K562 (cell line): ENCODE data around the gene ARHGAP33. TPM values are rescaled to one million over a fixed set of nuclear protein-coding genes. Genes with fewer than 3 reads are reported as not detected.

Source experiments
- CEBPB ChIP-seq: fragments of 450-650 bp; IDR thresholded peaks from 2 replicates; pipeline ENCODE4 v1.6.1; 2016; ENCODE audit warnings: missing genetic modification characterization, missing compliant biosample characterization
- KAT8 ChIP-seq: fragments of 450-650 bp; IDR thresholded peaks from 2 replicates; pipeline ENCODE4 v1.6.1; 2016; ENCODE audit warnings: low read depth, mild to moderate bottlenecking
- NELFE ChIP-seq: IDR thresholded peaks from 2 replicates; pipeline ENCODE4 v1.6.1; 2011; ENCODE audit warnings: mild to moderate bottlenecking; ENCODE audit not compliant: insufficient read depth, insufficient read length
- NR3C1 ChIP-seq: sonication (generic); formaldehyde crosslinking; IDR thresholded peaks from 2 replicates; pipeline ENCODE4 v1.8.1; 2022; ENCODE audit warnings: missing genetic modification reagents
- SP2 ChIP-seq: IDR thresholded peaks from 2 replicates; pipeline ENCODE4 v1.6.1; 2011; ENCODE audit warnings: mild to moderate bottlenecking, low read depth, low read length, moderate library complexity; ENCODE audit not compliant: poor library complexity, severe bottlenecking; ENCODE audit errors: extremely low read depth
- XRCC3 ChIP-seq: fragments of 450-650 bp; IDR thresholded peaks from 2 replicates; pipeline ENCODE4 v1.6.1; 2017; ENCODE audit warnings: mild to moderate bottlenecking, moderate library complexity
- polyA plus RNA-seq, 8 experiments: library from polyadenylated mRNA; depleted of rRNA in 4 of 8; stranded (reverse) in 5 of 8; unstranded in 3 of 8; fragments of >200 nt; fragmentation: Nextera tagmentation in 2 of 8; fragmentation: Illumina TruSeq in 1 of 8; extraction: Ambion mirVana in 2 of 8; extraction: Trizol in 1 of 8; gene quantifications; 2 replicates each; pipeline versions ENCODE4 v1.2.1 to v1.2.3, GENCODE V29; 2011 to 2014; ENCODE audit warnings: inconsistent platforms in 1 of 8, missing spikeins in 1 of 8
- total RNA-seq, 7 experiments: library from RNA; depleted of rRNA in 6 of 7; stranded (reverse); fragments of >200 nt in 6 of 7; fragmentation: Illumina TruSeq in 2 of 7; extraction: Trizol in 2 of 7; gene quantifications; 2 replicates each; pipeline versions ENCODE4 v1.2.1 to v1.2.3, GENCODE V29; 2011 to 2021; ENCODE audit warnings: low replicate concordance in 1 of 7
- TF ChIP-seq, protein P1 (sequence below): fragments of 450-650 bp; IDR thresholded peaks from 2 replicates; pipeline ENCODE4 v1.6.1; 2014; ENCODE audit warnings: low read depth, mild to moderate bottlenecking, moderate library complexity, borderline replicate concordance
- TF ChIP-seq, protein P2 (sequence below), 2 experiments: fragments of 450-650 bp in 1 of 2; sonication (generic) in 1 of 2; formaldehyde crosslinking in 1 of 2; IDR thresholded peaks in 1 of 2; conservative IDR thresholded peaks in 1 of 2; 2 replicates each; pipeline versions ENCODE4 v1.6.1 to v1.8.1; 2016 to 2023; ENCODE audit warnings: mild to moderate bottlenecking in 2 of 2, moderate library complexity in 2 of 2, inconsistent platforms in 1 of 2, missing genetic modification reagents in 1 of 2
- TF ChIP-seq, protein P3 (sequence below): fragments of 250-450 bp; sonication (Bioruptor Pico); IDR thresholded peaks from 2 replicates; pipeline ENCODE4 v1.8.0; 2021; ENCODE audit warnings: borderline replicate concordance, mild to moderate bottlenecking, moderate library complexity; ENCODE audit not compliant: poor library complexity, severe bottlenecking
- TF ChIP-seq, protein P4 (sequence below): fragments of 250-450 bp; sonication (Bioruptor Pico); IDR thresholded peaks from 2 replicates; pipeline ENCODE4 v1.8.0; 2022; ENCODE audit warnings: moderate library complexity, mild to moderate bottlenecking, inconsistent platforms
- TF ChIP-seq, protein P5 (sequence below): fragments of 200-400 bp; formaldehyde crosslinking; IDR thresholded peaks from 2 replicates; pipeline ENCODE4 v1.6.1; 2017; ENCODE audit warnings: mild to moderate bottlenecking, low read depth, low read length, moderate library complexity
- TF ChIP-seq, protein P6 (sequence below), 2 experiments: fragments of 450-650 bp; conservative IDR thresholded peaks; 2 replicates each; pipeline ENCODE4 v1.6.1; 2017; ENCODE audit warnings: mild to moderate bottlenecking in 2 of 2, moderate library complexity in 2 of 2
- TF ChIP-seq, protein P7 (sequence below): sonication (generic); formaldehyde crosslinking; IDR thresholded peaks from 2 replicates; pipeline ENCODE4 v1.9.0; 2022; ENCODE audit warnings: mild to moderate bottlenecking, missing genetic modification reagents
- TF ChIP-seq, protein P8 (sequence below): conservative IDR thresholded peaks from 2 replicates; pipeline ENCODE4 v1.6.1; 2011; ENCODE audit warnings: low read depth, mild to moderate bottlenecking, low read length; ENCODE audit not compliant: control insufficient read depth

ARHGAP33 gene
- total and polyA plus RNA-seq, 9 of the 15 experiments (the other 6 are each of a cell fraction or from before 2014, with no cell fraction given): 0.06 to 26.6 (median 1.6) TPM; not detected in 1

DNA sequence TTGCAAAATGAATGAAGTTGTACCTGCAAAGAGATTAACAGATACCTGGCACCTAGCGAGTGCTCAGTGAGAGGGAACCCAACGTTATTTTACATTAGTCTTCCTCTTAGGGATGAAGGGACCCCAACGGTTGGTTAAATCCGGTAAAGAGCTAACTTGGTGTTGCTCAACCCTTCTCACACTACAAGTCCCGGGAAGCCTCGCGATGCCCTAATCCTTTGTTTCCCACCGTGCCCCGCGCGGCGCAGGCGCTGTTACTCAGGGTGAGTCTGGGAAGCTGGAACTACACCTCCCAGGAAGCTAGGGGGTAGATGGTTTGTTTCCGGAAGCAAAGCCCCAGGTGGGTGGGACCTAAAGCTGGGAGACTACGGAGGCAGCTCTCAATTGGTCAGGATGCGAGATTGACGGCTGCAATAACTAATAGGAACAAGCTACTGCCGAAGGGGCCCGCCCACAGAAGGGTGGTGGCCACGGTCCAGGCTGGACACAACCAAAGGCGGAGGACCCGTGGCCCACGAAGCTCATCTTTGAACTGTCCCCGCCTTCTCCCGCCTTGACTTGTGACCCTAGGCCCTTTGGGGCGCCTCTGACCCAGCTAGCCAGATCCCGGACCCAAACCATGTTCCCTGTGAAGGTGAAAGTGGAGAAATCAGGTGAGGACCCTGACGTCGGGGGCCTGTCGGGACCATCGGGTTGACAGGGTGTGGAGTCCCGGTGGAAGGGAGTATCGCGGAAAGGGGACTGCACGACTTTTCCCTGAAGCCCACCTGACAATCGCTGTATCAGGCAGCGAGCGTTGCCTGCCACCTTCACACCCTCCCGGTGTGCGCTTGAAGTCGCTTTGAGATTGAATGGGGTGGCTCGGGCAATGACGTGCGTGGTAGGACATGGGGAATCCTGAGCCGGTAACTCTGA, 27.0 kb upstream of the ARHGAP33 start, which contains the start of gene LIN37 (continued):
- TF ChIP-seq, protein P1, sequence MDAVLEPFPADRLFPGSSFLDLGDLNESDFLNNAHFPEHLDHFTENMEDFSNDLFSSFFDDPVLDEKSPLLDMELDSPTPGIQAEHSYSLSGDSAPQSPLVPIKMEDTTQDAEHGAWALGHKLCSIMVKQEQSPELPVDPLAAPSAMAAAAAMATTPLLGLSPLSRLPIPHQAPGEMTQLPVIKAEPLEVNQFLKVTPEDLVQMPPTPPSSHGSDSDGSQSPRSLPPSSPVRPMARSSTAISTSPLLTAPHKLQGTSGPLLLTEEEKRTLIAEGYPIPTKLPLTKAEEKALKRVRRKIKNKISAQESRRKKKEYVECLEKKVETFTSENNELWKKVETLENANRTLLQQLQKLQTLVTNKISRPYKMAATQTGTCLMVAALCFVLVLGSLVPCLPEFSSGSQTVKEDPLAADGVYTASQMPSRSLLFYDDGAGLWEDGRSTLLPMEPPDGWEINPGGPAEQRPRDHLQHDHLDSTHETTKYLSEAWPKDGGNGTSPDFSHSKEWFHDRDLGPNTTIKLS: peak; percentile 95
- TF ChIP-seq KAT8 (no peak), CEBPB (tag) (peak; percentile 99), XRCC3 (no peak), NR3C1 (no peak), NELFE (no peak), SP2 (peak; percentile 83)
- TF ChIP-seq, protein P2, sequence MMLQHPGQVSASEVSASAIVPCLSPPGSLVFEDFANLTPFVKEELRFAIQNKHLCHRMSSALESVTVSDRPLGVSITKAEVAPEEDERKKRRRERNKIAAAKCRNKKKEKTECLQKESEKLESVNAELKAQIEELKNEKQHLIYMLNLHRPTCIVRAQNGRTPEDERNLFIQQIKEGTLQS (IDR thresholded peaks at IDR 0.05): peak; percentile 45; the same call in 1 of the 2 replicates
- TF ChIP-seq, protein P2 (CRISPR knock-in tag; conservative IDR thresholded peaks at IDR 0.05): peak; percentile 49; the same call in 1 of the 2 replicates
- TF ChIP-seq, protein P3, sequence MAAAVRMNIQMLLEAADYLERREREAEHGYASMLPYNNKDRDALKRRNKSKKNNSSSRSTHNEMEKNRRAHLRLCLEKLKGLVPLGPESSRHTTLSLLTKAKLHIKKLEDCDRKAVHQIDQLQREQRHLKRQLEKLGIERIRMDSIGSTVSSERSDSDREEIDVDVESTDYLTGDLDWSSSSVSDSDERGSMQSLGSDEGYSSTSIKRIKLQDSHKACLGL (CRISPR knock-in tag): no peak
- TF ChIP-seq, protein P4, sequence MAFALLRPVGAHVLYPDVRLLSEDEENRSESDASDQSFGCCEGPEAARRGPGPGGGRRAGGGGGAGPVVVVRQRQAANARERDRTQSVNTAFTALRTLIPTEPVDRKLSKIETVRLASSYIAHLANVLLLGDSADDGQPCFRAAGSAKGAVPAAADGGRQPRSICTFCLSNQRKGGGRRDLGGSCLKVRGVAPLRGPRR (CRISPR knock-in tag): no peak
- TF ChIP-seq, protein P5, sequence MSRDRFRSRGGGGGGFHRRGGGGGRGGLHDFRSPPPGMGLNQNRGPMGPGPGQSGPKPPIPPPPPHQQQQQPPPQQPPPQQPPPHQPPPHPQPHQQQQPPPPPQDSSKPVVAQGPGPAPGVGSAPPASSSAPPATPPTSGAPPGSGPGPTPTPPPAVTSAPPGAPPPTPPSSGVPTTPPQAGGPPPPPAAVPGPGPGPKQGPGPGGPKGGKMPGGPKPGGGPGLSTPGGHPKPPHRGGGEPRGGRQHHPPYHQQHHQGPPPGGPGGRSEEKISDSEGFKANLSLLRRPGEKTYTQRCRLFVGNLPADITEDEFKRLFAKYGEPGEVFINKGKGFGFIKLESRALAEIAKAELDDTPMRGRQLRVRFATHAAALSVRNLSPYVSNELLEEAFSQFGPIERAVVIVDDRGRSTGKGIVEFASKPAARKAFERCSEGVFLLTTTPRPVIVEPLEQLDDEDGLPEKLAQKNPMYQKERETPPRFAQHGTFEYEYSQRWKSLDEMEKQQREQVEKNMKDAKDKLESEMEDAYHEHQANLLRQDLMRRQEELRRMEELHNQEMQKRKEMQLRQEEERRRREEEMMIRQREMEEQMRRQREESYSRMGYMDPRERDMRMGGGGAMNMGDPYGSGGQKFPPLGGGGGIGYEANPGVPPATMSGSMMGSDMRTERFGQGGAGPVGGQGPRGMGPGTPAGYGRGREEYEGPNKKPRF: no peak
- TF ChIP-seq, protein P6, sequence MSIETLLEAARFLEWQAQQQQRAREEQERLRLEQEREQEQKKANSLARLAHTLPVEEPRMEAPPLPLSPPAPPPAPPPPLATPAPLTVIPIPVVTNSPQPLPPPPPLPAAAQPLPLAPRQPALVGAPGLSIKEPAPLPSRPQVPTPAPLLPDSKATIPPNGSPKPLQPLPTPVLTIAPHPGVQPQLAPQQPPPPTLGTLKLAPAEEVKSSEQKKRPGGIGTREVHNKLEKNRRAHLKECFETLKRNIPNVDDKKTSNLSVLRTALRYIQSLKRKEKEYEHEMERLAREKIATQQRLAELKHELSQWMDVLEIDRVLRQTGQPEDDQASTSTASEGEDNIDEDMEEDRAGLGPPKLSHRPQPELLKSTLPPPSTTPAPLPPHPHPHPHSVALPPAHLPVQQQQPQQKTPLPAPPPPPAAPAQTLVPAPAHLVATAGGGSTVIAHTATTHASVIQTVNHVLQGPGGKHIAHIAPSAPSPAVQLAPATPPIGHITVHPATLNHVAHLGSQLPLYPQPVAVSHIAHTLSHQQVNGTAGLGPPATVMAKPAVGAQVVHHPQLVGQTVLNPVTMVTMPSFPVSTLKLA (conservative IDR thresholded peaks at IDR 0.05): peak; percentile 76 to 86
- TF ChIP-seq, protein P7, sequence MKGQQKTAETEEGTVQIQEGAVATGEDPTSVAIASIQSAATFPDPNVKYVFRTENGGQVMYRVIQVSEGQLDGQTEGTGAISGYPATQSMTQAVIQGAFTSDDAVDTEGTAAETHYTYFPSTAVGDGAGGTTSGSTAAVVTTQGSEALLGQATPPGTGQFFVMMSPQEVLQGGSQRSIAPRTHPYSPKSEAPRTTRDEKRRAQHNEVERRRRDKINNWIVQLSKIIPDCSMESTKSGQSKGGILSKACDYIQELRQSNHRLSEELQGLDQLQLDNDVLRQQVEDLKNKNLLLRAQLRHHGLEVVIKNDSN (CRISPR knock-in tag): peak; percentile 32; the same call in 1 of the 2 replicates
- TF ChIP-seq, protein P8, sequence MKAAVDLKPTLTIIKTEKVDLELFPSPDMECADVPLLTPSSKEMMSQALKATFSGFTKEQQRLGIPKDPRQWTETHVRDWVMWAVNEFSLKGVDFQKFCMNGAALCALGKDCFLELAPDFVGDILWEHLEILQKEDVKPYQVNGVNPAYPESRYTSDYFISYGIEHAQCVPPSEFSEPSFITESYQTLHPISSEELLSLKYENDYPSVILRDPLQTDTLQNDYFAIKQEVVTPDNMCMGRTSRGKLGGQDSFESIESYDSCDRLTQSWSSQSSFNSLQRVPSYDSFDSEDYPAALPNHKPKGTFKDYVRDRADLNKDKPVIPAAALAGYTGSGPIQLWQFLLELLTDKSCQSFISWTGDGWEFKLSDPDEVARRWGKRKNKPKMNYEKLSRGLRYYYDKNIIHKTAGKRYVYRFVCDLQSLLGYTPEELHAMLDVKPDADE: peak; percentile 98
